GM08714 (cell line): Measurements from ENCODE around the gene COX5A.
A peak's percentile ranks its signal among the peaks of the same experiment; 100 is the strongest.

Experiments
- H3K4me3 ChIP-seq: fragments of 200-500 bp; sonication (Bioruptor generic); 2 replicates; pipeline ENCODE4 v1.5.1; 2014; ENCODE audit warnings: mild to moderate bottlenecking, low read length, inconsistent platforms
- ZNF274 ChIP-seq: IDR thresholded peaks from 2 replicates; pipeline ENCODE4 v1.6.1; 2012; ENCODE audit warnings: mild to moderate bottlenecking, low read depth, low read length

The COX5A gene

GRCh38 chr15:74937590-74938371, at the start of gene COX5A:
Gene COX5A (minus strand): TSS chr15:74938073. CDS start chr15:74938014, 59 bp downstream.
- TF ChIP-seq ZNF274: no peak
- H3K4me3 ChIP-seq: peak within 1 kb of the TSS; percentile 91

GRCh38 chr15:74983725-74984231, 45.9 kb upstream of the COX5A start:
- no peak overlapping the region for H3K4me3 ChIP-seq
- no peak for TF ChIP-seq ZNF274

GRCh38 chr15:74982183-74982582, 44.3 kb upstream of the COX5A start:
- no peak overlapping the region for H3K4me3 ChIP-seq
- no peak for TF ChIP-seq ZNF274

- TF ChIP-seq ZNF274: no peak
- H3K4me3 ChIP-seq: no peak overlapping the region
Measured at GRCh38 chr15:74978503-74978902, 40.6 kb upstream of the COX5A start.

- no peak for TF ChIP-seq ZNF274
- H3K4me3 ChIP-seq: no peak overlapping the region
Measured at GRCh38 chr15:74978077-74978476, 40.2 kb upstream of the COX5A start.

- no peak overlapping the region for H3K4me3 ChIP-seq
- TF ChIP-seq ZNF274: no peak
Measured at GRCh38 chr15:74977599-74977998, 39.7 kb upstream of the COX5A start.

- TF ChIP-seq ZNF274: no peak
- no peak overlapping the region for H3K4me3 ChIP-seq
Measured at GRCh38 chr15:74976159-74976558, 38.3 kb upstream of the COX5A start.

- H3K4me3 ChIP-seq: no peak overlapping the region
- TF ChIP-seq ZNF274: no peak
Measured at GRCh38 chr15:74967670-74968069, 29.8 kb upstream of the COX5A start.

- H3K4me3 ChIP-seq: no peak overlapping the region
- no peak for TF ChIP-seq ZNF274
Measured at GRCh38 chr15:74964794-74965193, 26.9 kb upstream of the COX5A start.

- no peak for TF ChIP-seq ZNF274
- H3K4me3 ChIP-seq: no peak overlapping the region
Measured at GRCh38 chr15:74963213-74963612, 25.3 kb upstream of the COX5A start.

GRCh38 chr15:74962671-74963070, 24.8 kb upstream of the COX5A start:
- TF ChIP-seq ZNF274: no peak
- no peak overlapping the region for H3K4me3 ChIP-seq

- no peak overlapping the region for H3K4me3 ChIP-seq
Measured at GRCh38 chr15:74962219-74962618, 24.3 kb upstream of the COX5A start.

GRCh38 chr15:74961616-74962015, 23.7 kb upstream of the COX5A start:
- no peak for TF ChIP-seq ZNF274
- H3K4me3 ChIP-seq: no peak overlapping the region

More at GRCh38 chr15:74962219-74962618, 24.3 kb upstream of the COX5A start:
- no peak for TF ChIP-seq ZNF274

GRCh38 chr15:74960995-74961588, 23.2 kb upstream of the COX5A start:
- no peak overlapping the region for H3K4me3 ChIP-seq
- no peak for TF ChIP-seq ZNF274

- TF ChIP-seq ZNF274: no peak
- H3K4me3 ChIP-seq: no peak overlapping the region
Measured at GRCh38 chr15:74960286-74960685, 22.4 kb upstream of the COX5A start.
